DND-41 (cell line): ENCODE measurements around the gene CD79B.
"Not testable (repeated sequence)": the region's sequence is repeated elsewhere in the genome, so short reads cannot be mapped to it uniquely, and the experiment has no call there.

Experiments used
- ATAC-seq: fragments of 200-7000 bp; cut with Tn5 transposase; 3 replicates; pipeline ENCODE4 v1.9.1; 2021; ENCODE audit warnings: low read depth; ENCODE audit not compliant: insufficient read depth
- DNase-seq: peaks from one replicate; pipeline ENCODE4 v3.0.0-alpha.2; 2020
- H2AFZ ChIP-seq: 2 replicates; pipeline ENCODE4 v1.6.0; 2012; ENCODE audit warnings: low read depth, low read length
- H3K27ac ChIP-seq: 2 replicates; pipeline ENCODE4 v1.5.1; 2012; ENCODE audit warnings: low read length, inconsistent platforms
- H3K27me3 ChIP-seq: fragments of 200-600 bp; sonication (generic); 2 replicates; pipeline ENCODE4 v1.6.0; 2012; ENCODE audit warnings: low read length, mild to moderate bottlenecking, inconsistent platforms; ENCODE audit not compliant: insufficient read depth, poor library complexity
- H3K36me3 ChIP-seq: 2 replicates; pipeline ENCODE4 v1.5.1; 2012; ENCODE audit warnings: low read length, inconsistent platforms; ENCODE audit not compliant: insufficient read depth
- H3K4me1 ChIP-seq: 2 replicates; pipeline ENCODE4 v1.5.1; 2012; ENCODE audit warnings: mild to moderate bottlenecking, low read length; ENCODE audit not compliant: insufficient read depth
- H3K4me2 ChIP-seq: 2 replicates; pipeline ENCODE4 v1.6.0; 2012; ENCODE audit warnings: mild to moderate bottlenecking, moderate library complexity, low read length, inconsistent platforms; ENCODE audit not compliant: insufficient read depth
- H3K4me3 ChIP-seq, 2 experiments: fragments of 200-600 bp in 1 of 2; shearing (Covaris generic) in 1 of 2; 2 replicates each; pipeline ENCODE4 v1.5.1; 2012 to 2016; ENCODE audit warnings: inconsistent platforms in 2 of 2, low read length in 2 of 2, mild to moderate bottlenecking in 2 of 2, low read depth in 1 of 2, moderate library complexity in 1 of 2
- H3K79me2 ChIP-seq: 2 replicates; pipeline ENCODE4 v1.6.0; 2012; ENCODE audit warnings: low read length, inconsistent platforms; ENCODE audit not compliant: insufficient read depth
- H3K9ac ChIP-seq: 2 replicates; pipeline ENCODE4 v1.6.0; 2012; ENCODE audit warnings: low read depth, mild to moderate bottlenecking, inconsistent platforms, low read length, moderate library complexity
- H3K9me3 ChIP-seq: 2 replicates; pipeline ENCODE4 v1.5.1; 2012; ENCODE audit warnings: low read length, moderate library complexity, mild to moderate bottlenecking, inconsistent platforms; ENCODE audit not compliant: insufficient read depth, severe bottlenecking
- H4K20me1 ChIP-seq: 2 replicates; pipeline ENCODE4 v1.6.0; 2012; ENCODE audit warnings: low read length; ENCODE audit not compliant: insufficient read depth
- CTCF ChIP-seq: IDR thresholded peaks from 2 replicates; pipeline ENCODE4 v1.5.1; 2012; ENCODE audit warnings: borderline replicate concordance, low read length, moderate library complexity, mild to moderate bottlenecking; ENCODE audit not compliant: poor library complexity, severe bottlenecking; ENCODE audit errors: extremely low read depth
- EZH2 ChIP-seq: IDR thresholded peaks from 3 replicates; pipeline ENCODE4 v1.6.1; 2012; ENCODE audit warnings: borderline replicate concordance, low read depth, mild to moderate bottlenecking, moderate library complexity, low read length, inconsistent platforms; ENCODE audit not compliant: severe bottlenecking

Gene CD79B

GRCh38 chr17:63889026-63889848 lies 42.9 kb downstream of the CD79B start:
- not testable (repeated sequence) for H3K27ac ChIP-seq, H2AFZ ChIP-seq, H3K4me2 ChIP-seq, H4K20me1 ChIP-seq, H3K4me3 ChIP-seq, H3K9ac ChIP-seq, H3K4me1 ChIP-seq, H3K36me3 ChIP-seq, H3K9me3 ChIP-seq, H3K79me2 ChIP-seq, H3K27me3 ChIP-seq
- DNase-seq (peak; percentile 52), ATAC-seq (peak; percentile 95)
- peak; percentile 61 for TF ChIP-seq CTCF

- not testable (repeated sequence) for H2AFZ ChIP-seq, ATAC-seq, H3K9ac ChIP-seq, H3K4me1 ChIP-seq, H3K27me3 ChIP-seq, H3K4me2 ChIP-seq, H3K36me3 ChIP-seq, H3K79me2 ChIP-seq, H3K9me3 ChIP-seq, H3K27ac ChIP-seq, DNase-seq, H4K20me1 ChIP-seq, H3K4me3 ChIP-seq
These were observed 47.0 kb downstream of the CD79B start for GRCh38 chr17:63885119-63885518.

- not testable (repeated sequence) for H3K9me3 ChIP-seq, H4K20me1 ChIP-seq, ATAC-seq, H3K36me3 ChIP-seq, H3K4me2 ChIP-seq, H3K4me3 ChIP-seq, H3K79me2 ChIP-seq, H3K4me1 ChIP-seq, H3K9ac ChIP-seq, H2AFZ ChIP-seq, H3K27ac ChIP-seq, H3K27me3 ChIP-seq, DNase-seq
These were observed 49.5 kb downstream of the CD79B start for GRCh38 chr17:63882626-63883126.

GRCh38 chr17:63881935-63882601 lies 50.1 kb downstream of the CD79B start, which contains the start of gene GH2:
Gene GH2 (minus strand): TSS chr17:63881944. CDS start chr17:63881801, 143 bp downstream.
- Histone ChIP-seq H3K4me1 (no peaks in the 10 kb centered on the region), H3K9me3 (no peaks in the 10 kb centered on the region), H3K79me2 (no peaks in the 10 kb centered on the region), H3K4me2 (no peak within 1 kb of the TSS), H3K27me3 (no peaks in the 10 kb centered on the region), H3K9ac (no peak within 1 kb of the TSS), H3K4me3 (no peak within 1 kb of the TSS), H3K36me3 (no peaks in the 10 kb centered on the region), H4K20me1 (no peaks in the 10 kb centered on the region), H2AFZ (no peak within 1 kb of the TSS), H3K27ac (no peak within 1 kb of the TSS)
- peak; percentile 95 for ATAC-seq
- peak; percentile 66 for DNase-seq
- TF ChIP-seq EZH2 (no peak), CTCF (peak; percentile 77)

GRCh38 chr17:63881337-63881736 lies 50.8 kb downstream of the CD79B start:
- not testable (repeated sequence) for H3K27ac ChIP-seq, H3K9me3 ChIP-seq, DNase-seq, ATAC-seq, H3K4me1 ChIP-seq, H3K4me3 ChIP-seq, H3K79me2 ChIP-seq, H3K36me3 ChIP-seq, H3K9ac ChIP-seq, H2AFZ ChIP-seq, H3K27me3 ChIP-seq, H4K20me1 ChIP-seq, H3K4me2 ChIP-seq
